Keratinocyte (primary cell): Measurements from ENCODE around the gene ZMYM2.

Experiments
- CTCF ChIP-seq, 3 experiments: IDR thresholded peaks in 1 of 3; conservative IDR thresholded peaks in 1 of 3; optimal IDR thresholded peaks in 1 of 3; 2 replicates in 2 of 3; 3 replicates in 1 of 3; pipeline versions ENCODE3 to v1.5.1; 2011; ENCODE audit warnings: low read length in 3 of 3, mild to moderate bottlenecking in 3 of 3, moderate library complexity in 2 of 3, control low read depth in 1 of 3, inconsistent platforms in 1 of 3; ENCODE audit not compliant: insufficient read depth in 2 of 3; ENCODE audit errors: extremely low read depth in 1 of 3
- EZH2 ChIP-seq: IDR thresholded peaks from one replicate; pipeline ENCODE4 v1.6.1; 2012; ENCODE audit warnings: inconsistent platforms, mild to moderate bottlenecking, low read length, moderate library complexity

- TF ChIP-seq CTCF (optimal IDR thresholded peaks at IDR 0.05 in 1 of 3, IDR thresholded peaks at IDR 0.05 in 1 of 3, conservative IDR thresholded peaks at IDR 0.05 in 1 of 3; ENCODE audit: extremely low read depth in 1 of 3, insufficient read depth in 2 of 3, low read length in 3 of 3): no peak
- TF ChIP-seq EZH2: no peak
Measured at GRCh38 chr13:19998960-19999359, 40.4 kb downstream of the ZMYM2 start.
